Measurements from ENCODE around the gene MERTK.

Gene MERTK

GRCh38 chr2:112006076-112006410, 107.6 kb downstream of the MERTK start:
- no peak for DNase-seq (ENCODE audit: low read depth)
- TF ChIP-seq CTCF (IDR thresholded peaks at IDR 0.05; ENCODE audit: control insufficient read depth, extremely low read depth, insufficient read depth) = no peak
- H3K4me3 ChIP-seq (ENCODE audit: low read depth, low read length) = no peak overlapping the region

- H3K4me3 ChIP-seq (ENCODE audit: low read depth, low read length) = no peak overlapping the region
- TF ChIP-seq CTCF (IDR thresholded peaks at IDR 0.05; ENCODE audit: control insufficient read depth, extremely low read depth, insufficient read depth) = no peak
- DNase-seq (ENCODE audit: low read depth) = no peak
Measured at GRCh38 chr2:112007493-112007892, 109.1 kb downstream of the MERTK start.

- DNase-seq (ENCODE audit: low read depth) = no peak
- TF ChIP-seq CTCF (IDR thresholded peaks at IDR 0.05; ENCODE audit: control insufficient read depth, extremely low read depth, insufficient read depth) = no peak
- no peak overlapping the region for H3K4me3 ChIP-seq (ENCODE audit: low read depth, low read length)
Measured at GRCh38 chr2:112008910-112009485, 110.6 kb downstream of the MERTK start.

GRCh38 chr2:112010751-112011150, 112.3 kb downstream of the MERTK start:
- DNase-seq (ENCODE audit: low read depth) = no peak
- no peak for TF ChIP-seq CTCF (IDR thresholded peaks at IDR 0.05; ENCODE audit: control insufficient read depth, extremely low read depth, insufficient read depth)
- H3K4me3 ChIP-seq (ENCODE audit: low read depth, low read length) = no peak overlapping the region

GRCh38 chr2:112012556-112012955, 114.1 kb downstream of the MERTK start:
- DNase-seq (ENCODE audit: low read depth) = no peak
- no peak for TF ChIP-seq CTCF (IDR thresholded peaks at IDR 0.05; ENCODE audit: control insufficient read depth, extremely low read depth, insufficient read depth)
- H3K4me3 ChIP-seq (ENCODE audit: low read depth, low read length) = no peak overlapping the region

- no peak for TF ChIP-seq CTCF (IDR thresholded peaks at IDR 0.05; ENCODE audit: control insufficient read depth, extremely low read depth, insufficient read depth)
- DNase-seq (ENCODE audit: low read depth) = no peak
Measured at GRCh38 chr2:112018846-112019245, 120.4 kb downstream of the MERTK start.

GRCh38 chr2:112019569-112019982, 121.2 kb downstream of the MERTK start:
- no peak for TF ChIP-seq CTCF (IDR thresholded peaks at IDR 0.05; ENCODE audit: control insufficient read depth, extremely low read depth, insufficient read depth)
- no peak overlapping the region for H3K4me3 ChIP-seq (ENCODE audit: low read depth, low read length)
- DNase-seq (ENCODE audit: low read depth) = no peak

More at GRCh38 chr2:112018846-112019245, 120.4 kb downstream of the MERTK start:
- no peak overlapping the region for H3K4me3 ChIP-seq (ENCODE audit: low read depth, low read length)
